GM23338 (cell line): Measurements from ENCODE around the gene RAB34.

ENCODE experiments used
- CTCF ChIP-seq, 2 experiments: fragments of 200-600 bp in 1 of 2; sonication (generic) in 1 of 2; conservative IDR thresholded peaks; 2 replicates each; pipeline versions ENCODE4 v1.5.1 to v1.6.1; 2016 to 2017; ENCODE audit warnings: antibody characterized with exemption in 2 of 2, low read depth in 2 of 2, mild to moderate bottlenecking in 2 of 2, moderate library complexity in 1 of 2
- EZH2phosphoT487 ChIP-seq: fragments of 200-600 bp; sonication (generic); IDR thresholded peaks from one replicate; pipeline ENCODE4 v1.8.1; 2018; ENCODE audit warnings: antibody characterized with exemption; ENCODE audit not compliant: unreplicated experiment
- POLR2AphosphoS5 ChIP-seq: IDR thresholded peaks from 2 replicates; pipeline ENCODE4 v1.6.1; 2016; ENCODE audit warnings: antibody characterized with exemption, low read depth

GRCh38 chr17:28755486-28755885 is 37.8 kb upstream of the RAB34 start:
- TF ChIP-seq CTCF (conservative IDR thresholded peaks at IDR 0.05; ENCODE audit: low read depth in 2 of 2) (no peak), EZH2phosphoT487 (no peak), POLR2AphosphoS5 (no peak)
